Stimulated activated CD8-positive, alpha-beta memory T cell treated with anti-CD3 and anti-CD28 coated beads, Interleukin-4, amount 100 ng/mL, for 4 hours (primary cell): ENCODE data around the gene TEAD2.

ENCODE experiments used
- DNase-seq, 2 donors: peaks; one replicate each; pipeline ENCODE4 v3.0.0-alpha.2; 2020; ENCODE audit warnings: low read depth in 2 of 2, low spot score in 1 of 2

TEAD2 gene

DNA sequence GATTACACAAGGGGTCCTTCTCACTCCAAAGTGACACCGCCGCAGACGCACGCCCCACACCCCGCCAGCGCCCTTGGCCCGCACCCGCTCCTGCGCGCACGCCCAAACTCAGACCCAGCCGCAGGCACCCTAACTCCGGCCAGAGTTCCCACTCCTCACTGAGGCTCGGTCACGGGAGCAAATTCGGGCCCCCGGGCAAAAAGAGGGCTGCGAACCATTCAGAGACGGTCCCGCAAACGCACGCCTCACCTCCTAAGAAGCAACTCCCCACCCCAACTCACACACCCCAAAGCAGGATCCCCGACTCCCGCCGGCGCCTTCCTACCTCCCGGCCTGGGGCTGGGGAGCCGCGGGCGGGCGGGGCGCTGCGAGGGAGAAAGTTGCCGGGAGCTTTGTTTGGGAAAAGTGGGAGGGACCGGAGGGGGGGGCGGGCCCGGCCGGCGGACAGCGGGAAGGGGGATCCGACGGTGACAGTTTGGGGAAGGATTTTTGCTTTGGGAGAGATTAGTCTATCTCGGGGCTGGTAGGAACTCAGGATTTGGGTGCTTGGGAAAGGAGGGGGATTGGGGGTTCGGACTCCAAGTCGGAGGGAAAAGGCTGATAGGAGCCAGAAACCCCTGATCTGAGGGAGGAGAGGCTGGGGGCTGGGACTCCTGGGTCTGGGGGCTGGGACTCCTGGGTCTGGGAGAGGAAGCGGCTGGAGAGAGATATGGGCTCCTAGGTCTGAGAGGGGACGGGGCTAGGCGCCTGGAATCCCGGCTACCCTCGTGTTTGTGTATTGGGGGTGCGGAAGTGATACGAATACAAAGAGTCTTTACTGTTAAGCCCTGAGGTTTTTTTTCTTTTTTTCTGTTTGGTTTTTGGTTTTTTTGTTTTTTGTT is at the start of gene TEAD2:
Gene TEAD2, minus strand, starts transcription at position 369 of the 881 bp plus-strand sequence. CDS start 2,341 bp downstream, outside the sequence.
- no peak for DNase-seq

GRCh38 chr19:49411681-49412326 is 49.6 kb upstream of the TEAD2 start:
- no peak for DNase-seq

DNA sequence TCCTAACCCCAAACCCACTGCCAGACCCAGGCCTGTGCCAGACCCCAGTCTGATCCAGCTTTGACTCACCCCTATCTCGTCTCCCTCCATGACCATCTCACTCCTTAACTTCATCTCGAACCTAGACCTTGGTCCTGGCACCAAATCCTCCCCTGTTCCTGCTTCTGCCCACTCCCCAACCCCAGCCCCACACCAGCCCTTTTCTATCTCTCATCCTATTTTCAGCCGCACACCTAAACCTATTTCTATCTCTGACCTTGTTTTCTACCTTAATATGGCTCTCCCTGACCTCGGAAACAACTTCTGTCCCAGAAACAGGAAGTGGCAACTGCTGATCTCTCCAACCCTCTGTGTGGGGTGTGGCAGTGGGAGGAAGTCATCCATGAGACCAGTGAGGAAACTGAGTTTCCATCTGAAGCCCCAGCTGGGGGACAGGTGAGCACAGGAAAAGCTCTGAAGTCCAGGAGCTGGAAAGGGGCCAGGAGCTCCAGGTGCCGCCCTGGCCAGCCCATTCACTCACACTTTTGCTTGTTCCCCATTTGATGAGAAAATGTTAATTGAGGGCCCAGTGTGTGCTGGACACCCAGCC is 47.3 kb upstream of the TEAD2 start:
- no peak for DNase-seq

DNA sequence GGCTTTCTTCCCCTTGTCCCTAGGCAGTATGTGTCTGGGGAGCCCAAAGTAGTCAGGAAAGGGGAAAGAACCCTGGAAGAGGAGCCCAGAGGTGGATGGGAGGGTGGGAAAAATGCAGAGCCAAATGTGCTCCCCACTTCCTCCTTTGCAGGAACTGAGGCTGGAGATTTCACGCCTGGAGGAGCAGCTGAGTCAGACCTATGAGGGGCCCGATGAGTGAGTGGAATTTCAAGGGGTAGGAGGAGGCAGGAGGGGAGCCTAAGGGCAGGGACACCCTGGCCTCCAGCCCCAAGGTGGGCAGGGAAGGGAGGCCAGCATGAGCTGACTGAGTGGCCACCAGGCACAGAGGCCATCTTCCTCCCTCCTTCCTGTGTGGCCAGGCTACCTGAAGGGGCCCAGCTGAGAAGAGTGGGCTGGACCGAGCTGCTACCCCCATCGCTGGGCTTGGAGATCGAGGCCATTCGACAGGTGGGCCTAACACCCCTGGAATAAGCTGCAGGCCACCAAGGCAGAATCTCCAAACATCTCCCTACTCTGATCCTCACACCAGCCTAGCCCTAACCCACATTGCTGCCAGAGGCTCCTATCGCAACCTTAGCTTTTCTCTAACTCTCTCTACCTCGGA is 46.7 kb upstream of the TEAD2 start:
- DNase-seq, result no peak

- no peak for DNase-seq
Measured at GRCh38 chr19:49407482-49408015, 45.3 kb upstream of the TEAD2 start.

DNA sequence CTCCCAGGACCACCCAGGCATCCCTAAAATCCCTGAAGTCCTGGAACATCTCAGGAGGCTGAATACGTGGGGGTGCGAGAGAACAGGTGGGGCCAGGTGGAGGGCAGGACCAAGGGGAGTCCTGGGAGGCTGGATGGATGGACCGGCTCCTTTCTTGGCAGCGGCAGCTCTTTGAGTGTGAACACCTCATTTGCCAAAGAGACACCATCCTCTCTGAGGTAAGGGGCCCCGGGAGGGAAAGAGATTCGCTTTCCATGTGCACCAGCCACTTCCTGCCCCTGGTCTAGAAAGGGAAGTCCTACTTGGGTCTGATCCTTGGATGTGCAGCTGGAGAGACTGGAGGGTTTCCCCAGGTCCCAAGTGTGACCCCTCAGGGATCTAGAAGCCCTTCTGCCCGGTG is 44.9 kb upstream of the TEAD2 start:
- DNase-seq, result no peak

DNA sequence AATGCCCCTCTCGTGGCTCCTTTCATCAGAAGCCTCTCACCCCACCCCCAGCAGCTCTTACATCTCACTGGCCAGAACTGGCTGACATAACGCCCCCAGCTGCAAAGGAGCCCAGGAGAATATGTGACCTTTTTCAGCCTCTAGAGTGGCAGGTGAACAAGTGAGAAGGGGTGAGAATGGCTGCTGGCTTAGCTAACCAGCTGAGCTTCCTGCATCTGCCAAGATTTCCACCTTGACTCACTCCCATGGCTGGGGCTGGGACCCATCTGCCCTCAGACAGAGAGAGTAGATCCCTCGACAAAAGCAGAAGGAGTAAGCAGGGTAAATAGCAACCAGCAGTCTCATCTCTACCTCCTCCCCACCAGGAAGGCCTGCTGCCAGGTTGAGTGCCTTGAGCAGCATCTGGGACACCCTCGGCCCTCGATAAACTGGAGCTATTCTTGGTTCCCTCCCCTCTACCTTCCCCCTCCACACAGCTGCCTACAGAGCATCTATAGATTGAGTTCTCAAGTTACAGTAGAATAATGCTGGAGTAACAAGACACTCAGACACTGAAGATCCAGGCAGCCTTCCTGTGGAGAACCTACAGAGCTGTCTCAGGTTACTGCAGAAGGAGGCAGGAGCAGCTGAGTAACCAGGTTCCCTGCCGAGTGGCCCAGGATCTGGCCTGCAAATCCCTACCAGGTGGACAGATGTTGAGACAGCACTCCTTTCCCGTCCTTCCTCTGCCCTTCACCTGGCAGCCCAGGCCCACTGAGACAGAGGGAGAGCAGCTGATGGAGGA is 41.4 kb upstream of the TEAD2 start:
- DNase-seq, result no peak

DNA sequence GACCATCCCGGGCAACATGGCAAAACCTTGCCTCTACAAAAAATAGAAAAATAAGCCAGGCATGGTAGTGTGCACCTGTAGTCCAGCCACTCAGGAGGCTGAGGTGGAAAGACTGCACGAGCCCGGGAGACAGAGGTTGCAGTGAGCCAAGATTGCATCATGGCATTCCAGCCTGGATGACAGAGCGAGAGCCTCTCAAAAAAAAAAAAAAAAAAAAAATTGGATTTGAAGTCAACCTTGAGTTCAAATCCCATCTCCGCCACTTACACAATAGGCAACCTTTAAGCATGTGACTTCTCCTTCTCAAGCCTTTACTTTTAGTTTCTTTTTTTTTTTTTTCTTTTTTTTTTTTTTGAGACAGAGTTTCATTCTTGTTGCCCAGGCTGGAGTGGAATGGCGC is 37.8 kb upstream of the TEAD2 start:
- DNase-seq, result no peak

- no peak for DNase-seq
Measured at GRCh38 chr19:49398931-49399330, 36.7 kb upstream of the TEAD2 start.

DNA sequence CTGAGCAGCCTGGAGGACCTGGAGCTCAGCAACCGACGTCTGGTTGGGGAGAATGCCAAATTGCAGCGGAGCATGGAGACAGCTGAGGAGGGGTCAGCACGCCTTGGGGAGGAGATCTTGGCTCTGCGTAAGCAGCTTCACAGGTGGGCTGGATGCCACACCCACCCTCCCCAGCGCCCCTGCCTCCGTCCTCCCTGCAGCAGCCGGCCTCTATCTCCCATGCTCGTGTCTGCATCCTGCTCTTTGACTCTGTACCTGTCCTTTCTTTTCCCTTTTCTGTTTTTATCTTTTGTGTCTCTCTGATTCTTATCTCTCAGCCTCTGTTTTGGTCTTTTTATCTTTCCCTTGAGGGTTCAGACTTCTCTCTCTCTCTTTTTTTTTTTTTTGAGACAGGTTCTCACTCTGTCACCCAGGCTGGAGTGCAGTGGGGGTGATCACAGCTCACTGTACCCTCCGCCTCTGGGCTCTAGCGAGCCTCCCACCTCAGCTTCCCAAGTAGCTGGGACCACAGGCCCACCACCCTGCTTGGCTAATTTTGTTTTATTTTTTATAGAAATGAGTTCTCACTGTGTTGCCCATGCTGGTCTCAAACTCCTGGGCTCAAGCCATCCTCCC is 35.9 kb upstream of the TEAD2 start:
- no peak for DNase-seq

DNA sequence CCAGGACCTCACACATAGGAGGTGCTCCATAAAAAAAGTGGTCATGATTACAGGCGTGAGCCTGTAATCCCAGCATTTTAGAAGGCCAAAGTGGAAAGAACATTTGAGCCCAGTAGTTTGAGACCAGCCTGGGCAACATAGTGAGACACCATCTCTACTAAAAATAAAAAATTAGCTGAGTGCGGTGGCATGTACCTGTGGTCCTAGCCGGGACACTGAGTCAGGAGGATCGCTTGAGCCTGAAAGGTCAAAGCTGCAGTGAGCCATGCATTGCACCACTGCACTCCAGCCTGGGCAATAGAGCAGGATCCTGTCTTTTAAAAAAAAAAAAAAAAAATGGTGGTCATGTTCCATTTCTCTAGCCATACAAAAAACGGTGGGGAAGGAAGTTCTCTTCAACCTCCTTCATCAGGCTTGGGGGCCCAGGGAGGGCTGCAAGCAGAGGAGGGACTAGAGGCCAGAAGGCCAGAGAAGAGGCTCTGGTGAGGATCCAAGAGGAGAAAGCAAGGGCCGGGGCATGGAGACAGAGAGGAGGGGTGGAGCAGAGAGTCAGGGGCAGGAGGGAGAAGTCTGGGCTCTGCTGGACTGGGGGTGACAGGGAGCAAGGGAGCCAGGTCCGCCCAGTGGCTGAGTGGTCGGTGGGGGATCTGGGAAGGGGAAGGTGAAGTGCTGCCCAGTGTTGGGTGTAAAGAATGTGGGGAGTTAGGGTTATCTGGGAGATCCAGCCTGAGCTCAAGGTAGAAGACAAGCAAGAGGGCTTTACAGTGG is 34.7 kb upstream of the TEAD2 start:
- DNase-seq, result no peak

GRCh38 chr19:49395581-49396407 is 33.6 kb upstream of the TEAD2 start:
- DNase-seq, result no peak

DNA sequence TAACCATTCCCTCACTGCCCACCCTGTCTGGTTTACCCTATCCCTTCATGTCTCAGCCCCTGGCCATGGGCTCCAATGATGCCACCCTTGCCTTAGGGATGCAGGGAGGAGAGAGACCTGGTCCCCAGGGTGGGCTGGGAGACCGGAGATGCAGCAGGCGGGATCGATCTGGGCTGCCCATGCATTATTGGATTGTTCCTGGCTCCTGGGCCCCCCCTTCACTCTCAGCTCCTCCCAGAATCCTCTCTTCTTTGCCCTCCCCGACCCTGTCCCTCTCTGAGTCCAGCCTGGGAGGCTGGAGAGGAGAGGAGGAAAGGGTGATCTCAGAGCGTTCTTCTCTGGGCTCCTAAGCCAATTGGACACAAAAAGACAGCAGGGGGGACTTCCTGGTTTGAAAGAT is 31.7 kb upstream of the TEAD2 start:
- no peak for DNase-seq

GRCh38 chr19:49391581-49392399 is 29.6 kb upstream of the TEAD2 start:
- peak; percentile 56 to 58 for DNase-seq

- no peak for DNase-seq
Measured at GRCh38 chr19:49390929-49391359, 28.7 kb upstream of the TEAD2 start.

- DNase-seq, result no peak
Measured at GRCh38 chr19:49390131-49390928, 28.1 kb upstream of the TEAD2 start.

DNA sequence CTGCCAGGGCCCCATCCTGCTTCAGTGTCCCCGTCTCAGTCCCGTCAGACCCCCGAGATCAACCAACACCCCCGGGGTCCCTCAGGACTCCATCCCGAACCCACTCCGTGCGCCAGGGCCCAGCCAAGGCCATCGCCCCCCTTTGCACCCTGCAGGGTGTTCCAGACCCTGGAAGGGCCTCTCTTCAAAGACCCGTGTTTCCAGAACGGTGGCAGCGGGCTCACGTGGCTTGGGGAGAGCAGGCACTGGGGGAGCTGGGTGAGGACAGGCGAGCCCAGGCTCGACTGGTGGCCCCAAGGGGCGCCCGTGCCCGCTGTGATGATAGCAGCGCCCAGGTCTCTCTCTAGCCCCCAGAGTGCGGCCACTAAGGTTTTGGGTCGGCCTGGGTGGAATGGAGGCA is 27.2 kb upstream of the TEAD2 start:
- DNase-seq, result no peak
